Astrocyte (in vitro differentiated cells and primary cell): Measurements from ENCODE around the gene SORL1. TPM values are rescaled to one million over a fixed set of nuclear protein-coding genes. Genes with fewer than 3 reads are reported as not detected.

Source experiments
- DNase-seq: peaks from one replicate; pipeline ENCODE4 v3.0.0-alpha.2; 2010; ENCODE audit warnings: low read depth
- FAIRE-seq: peaks from 2 replicates; lab custom pipeline; 2011; peaks lifted over from hg19 to GRCh38; lab: Jason Lieb, UNC
- H2AFZ ChIP-seq: 2 replicates; pipeline ENCODE4 v1.6.0; 2012; ENCODE audit warnings: low read depth, low read length, inconsistent platforms
- H3K27ac ChIP-seq: 2 replicates; pipeline ENCODE4 v1.5.1; 2011; ENCODE audit warnings: low read depth, low read length, inconsistent platforms
- H3K27me3 ChIP-seq: 2 replicates; pipeline ENCODE4 v1.6.0; 2011; ENCODE audit warnings: low read length, inconsistent platforms; ENCODE audit not compliant: insufficient read depth
- H3K36me3 ChIP-seq: 2 replicates; pipeline ENCODE4 v1.5.1; 2011; ENCODE audit warnings: low read length, inconsistent platforms; ENCODE audit not compliant: insufficient read depth
- H3K4me1 ChIP-seq: 2 replicates; pipeline ENCODE4 v1.5.1; 2011; ENCODE audit warnings: low read length, inconsistent platforms; ENCODE audit not compliant: insufficient read depth
- H3K4me2 ChIP-seq: 2 replicates; pipeline ENCODE4 v1.6.0; 2012; ENCODE audit warnings: low read length, inconsistent platforms
- H3K4me3 ChIP-seq: 2 replicates; pipeline ENCODE4 v1.5.1; 2011; ENCODE audit warnings: low read depth, mild to moderate bottlenecking, low read length, inconsistent platforms; ENCODE audit not compliant: insufficient read depth
- H3K79me2 ChIP-seq: 2 replicates; pipeline ENCODE4 v1.6.0; 2012; ENCODE audit warnings: mild to moderate bottlenecking, low read length, inconsistent platforms; ENCODE audit not compliant: insufficient read depth
- H3K9ac ChIP-seq: 2 replicates; pipeline ENCODE4 v1.6.0; 2012; ENCODE audit warnings: mild to moderate bottlenecking, low read length, inconsistent platforms
- H3K9me3 ChIP-seq: 2 replicates; pipeline ENCODE4 v1.5.1; 2012; ENCODE audit warnings: low read depth, mild to moderate bottlenecking, low read length, inconsistent platforms; ENCODE audit not compliant: insufficient read depth
- H4K20me1 ChIP-seq: 2 replicates; pipeline ENCODE4 v1.6.0; 2012; ENCODE audit warnings: low read length, inconsistent platforms; ENCODE audit not compliant: insufficient read depth
- H3K27ac Mint-ChIP-seq: one replicate; pipeline ENCODE4 v1.8.0; 2021; ENCODE audit warnings: mild to moderate bottlenecking, mixed read lengths; ENCODE audit not compliant: unreplicated experiment
- H3K27me3 Mint-ChIP-seq: one replicate; pipeline ENCODE4 v1.8.0; 2021; ENCODE audit warnings: low read depth, mixed read lengths; ENCODE audit not compliant: unreplicated experiment
- H3K36me3 Mint-ChIP-seq: one replicate; pipeline ENCODE4 v1.8.0; 2021; ENCODE audit warnings: low read depth, mixed read lengths; ENCODE audit not compliant: unreplicated experiment
- H3K4me1 Mint-ChIP-seq: one replicate; pipeline ENCODE4 v1.8.0; 2021; ENCODE audit warnings: low read depth, mixed read lengths; ENCODE audit not compliant: unreplicated experiment
- H3K4me3 Mint-ChIP-seq: one replicate; pipeline ENCODE4 v1.8.0; 2021; ENCODE audit warnings: mild to moderate bottlenecking, moderate library complexity, mixed read lengths; ENCODE audit not compliant: unreplicated experiment
- H3K9me3 Mint-ChIP-seq: one replicate; pipeline ENCODE4 v1.8.0; 2021; ENCODE audit warnings: mild to moderate bottlenecking, mixed read lengths; ENCODE audit not compliant: unreplicated experiment
- CTCF ChIP-seq: IDR thresholded peaks from 2 replicates; pipeline ENCODE4 v1.5.1; 2011; ENCODE audit warnings: low read depth, mild to moderate bottlenecking, inconsistent platforms, low read length, moderate library complexity; ENCODE audit not compliant: insufficient read depth
- EZH2 ChIP-seq: IDR thresholded peaks from 2 replicates; pipeline ENCODE4 v1.6.1; 2012; ENCODE audit warnings: mild to moderate bottlenecking, low read length, inconsistent platforms; ENCODE audit not compliant: insufficient read depth
- total RNA-seq: library from RNA; stranded (reverse); gene quantifications from 2 replicates; pipeline ENCODE4 v1.2.1, GENCODE V29; 2021

Gene SORL1
- total RNA-seq, 1 donor from 2014 or later: 4.1 TPM

GRCh38 chr11:121608545-121609098 is 156.5 kb downstream of the SORL1 start:
- Histone ChIP-seq H3K36me3 (no peaks in the 10 kb centered on the region), H3K4me1 (no peaks in the 10 kb centered on the region), H4K20me1 (no peaks in the 10 kb centered on the region), H3K27me3 (peaks cover 15% of the 10 kb centered on the region), H3K79me2 (no peaks in the 10 kb centered on the region), H3K9ac (no peak overlapping the region), H2AFZ (no peak overlapping the region), H3K27ac (no peak overlapping the region), H3K9me3 (no peaks in the 10 kb centered on the region), H3K4me2 (no peak overlapping the region), H3K4me3 (no peak overlapping the region)
- DNase-seq (no peak), FAIRE-seq (no peak)
- TF ChIP-seq EZH2: no peak
- TF ChIP-seq CTCF: no peak
- no peak overlapping the region for H3K4me3 Mint-ChIP-seq
- peaks cover under 1% of the 10 kb centered on the region for H3K4me1 Mint-ChIP-seq
- peaks cover 20% of the 10 kb centered on the region for H3K36me3 Mint-ChIP-seq
- no peaks in the 10 kb centered on the region for H3K27me3 Mint-ChIP-seq
- no peak overlapping the region for H3K27ac Mint-ChIP-seq
- peaks cover 11% of the 10 kb centered on the region for H3K9me3 Mint-ChIP-seq

GRCh38 chr11:121610706-121611105 is 158.6 kb downstream of the SORL1 start:
- peaks cover 18% of the 10 kb centered on the region for H3K36me3 Mint-ChIP-seq
- peaks cover 11% of the 10 kb centered on the region for H3K9me3 Mint-ChIP-seq
- H3K9ac ChIP-seq: no peak overlapping the region

More at GRCh38 chr11:121610706-121611105, 158.6 kb downstream of the SORL1 start:
- no peak for DNase-seq
- Histone ChIP-seq H4K20me1 (no peaks in the 10 kb centered on the region), H3K4me3 (no peak overlapping the region), H3K27me3 (peaks cover 15% of the 10 kb centered on the region), H3K27ac (no peak overlapping the region), H3K4me2 (no peak overlapping the region), H3K4me1 (no peaks in the 10 kb centered on the region), H3K36me3 (no peaks in the 10 kb centered on the region), H3K9me3 (no peaks in the 10 kb centered on the region), H2AFZ (no peak overlapping the region), H3K79me2 (no peaks in the 10 kb centered on the region)
- Mint-ChIP-seq H3K4me1 (peaks cover 19% of the 10 kb centered on the region), H3K27me3 (no peaks in the 10 kb centered on the region), H3K27ac (no peak overlapping the region), H3K4me3 (no peak overlapping the region)
- no peak for FAIRE-seq
- TF ChIP-seq EZH2 (no peak), CTCF (no peak)
